ENCODE measurements around the gene CISTR. TPM values are rescaled to one million over a fixed set of nuclear protein-coding genes. Genes with fewer than 3 reads are reported as not detected.

The CISTR gene
- total RNA-seq, 4 donors from 2014 or later: not detected

DNA sequence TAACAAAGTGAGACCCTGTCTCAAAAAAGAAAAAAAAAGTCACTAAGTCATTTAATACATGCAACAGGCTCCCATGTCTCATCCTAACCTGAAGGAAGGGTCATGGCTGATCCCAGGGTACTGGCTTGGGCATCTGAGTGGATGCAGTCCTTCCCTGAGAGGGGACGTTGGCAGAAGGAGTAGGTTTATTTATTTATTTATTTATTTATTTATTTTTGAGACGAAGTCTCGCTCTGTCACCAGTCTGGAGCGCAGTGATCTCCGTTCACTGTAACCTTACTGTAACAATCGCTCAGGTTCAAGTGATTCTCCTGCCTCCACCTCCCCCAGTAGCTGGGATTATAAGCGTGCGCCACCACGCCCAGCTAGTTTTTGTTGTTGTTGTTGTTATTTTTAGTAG is 17.4 kb downstream of the CISTR start:
- TF ChIP-seq, protein P1, sequence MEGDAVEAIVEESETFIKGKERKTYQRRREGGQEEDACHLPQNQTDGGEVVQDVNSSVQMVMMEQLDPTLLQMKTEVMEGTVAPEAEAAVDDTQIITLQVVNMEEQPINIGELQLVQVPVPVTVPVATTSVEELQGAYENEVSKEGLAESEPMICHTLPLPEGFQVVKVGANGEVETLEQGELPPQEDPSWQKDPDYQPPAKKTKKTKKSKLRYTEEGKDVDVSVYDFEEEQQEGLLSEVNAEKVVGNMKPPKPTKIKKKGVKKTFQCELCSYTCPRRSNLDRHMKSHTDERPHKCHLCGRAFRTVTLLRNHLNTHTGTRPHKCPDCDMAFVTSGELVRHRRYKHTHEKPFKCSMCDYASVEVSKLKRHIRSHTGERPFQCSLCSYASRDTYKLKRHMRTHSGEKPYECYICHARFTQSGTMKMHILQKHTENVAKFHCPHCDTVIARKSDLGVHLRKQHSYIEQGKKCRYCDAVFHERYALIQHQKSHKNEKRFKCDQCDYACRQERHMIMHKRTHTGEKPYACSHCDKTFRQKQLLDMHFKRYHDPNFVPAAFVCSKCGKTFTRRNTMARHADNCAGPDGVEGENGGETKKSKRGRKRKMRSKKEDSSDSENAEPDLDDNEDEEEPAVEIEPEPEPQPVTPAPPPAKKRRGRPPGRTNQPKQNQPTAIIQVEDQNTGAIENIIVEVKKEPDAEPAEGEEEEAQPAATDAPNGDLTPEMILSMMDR (IDR thresholded peaks at IDR 0.05; ENCODE audit: low read depth): no peak

- TF ChIP-seq, protein P1 (IDR thresholded peaks at IDR 0.05; ENCODE audit: low read depth): no peak
These were observed 18.0 kb downstream of the CISTR start for GRCh38 chr12:53733807-53734200.

- TF ChIP-seq, protein P1 (IDR thresholded peaks at IDR 0.05; ENCODE audit: low read depth): no peak
These were observed 18.6 kb downstream of the CISTR start for GRCh38 chr12:53733051-53733806.

DNA sequence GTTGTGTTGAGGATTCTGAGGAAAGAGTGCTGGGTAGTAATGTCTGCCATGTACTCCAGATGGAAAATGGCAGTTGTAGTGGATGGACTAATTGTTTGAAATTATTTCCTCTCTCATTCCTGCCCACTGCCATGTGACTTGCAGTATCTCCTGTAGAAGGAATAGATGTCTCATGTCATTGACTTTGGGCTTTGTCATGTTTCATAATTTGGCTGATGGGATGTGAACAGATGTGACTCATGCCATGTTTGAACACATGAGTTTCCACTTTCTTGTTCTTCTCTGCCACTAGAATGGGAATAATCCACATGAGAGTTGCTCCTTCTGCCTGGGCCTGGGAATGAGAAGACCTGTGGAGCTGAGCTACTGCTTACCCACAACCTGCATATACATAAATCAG is 22.1 kb downstream of the CISTR start:
- TF ChIP-seq, protein P1 (IDR thresholded peaks at IDR 0.05; ENCODE audit: low read depth): no peak

GRCh38 chr12:53728206-53728605 is 23.6 kb downstream of the CISTR start:
- TF ChIP-seq, protein P1 (IDR thresholded peaks at IDR 0.05; ENCODE audit: low read depth): no peak

DNA sequence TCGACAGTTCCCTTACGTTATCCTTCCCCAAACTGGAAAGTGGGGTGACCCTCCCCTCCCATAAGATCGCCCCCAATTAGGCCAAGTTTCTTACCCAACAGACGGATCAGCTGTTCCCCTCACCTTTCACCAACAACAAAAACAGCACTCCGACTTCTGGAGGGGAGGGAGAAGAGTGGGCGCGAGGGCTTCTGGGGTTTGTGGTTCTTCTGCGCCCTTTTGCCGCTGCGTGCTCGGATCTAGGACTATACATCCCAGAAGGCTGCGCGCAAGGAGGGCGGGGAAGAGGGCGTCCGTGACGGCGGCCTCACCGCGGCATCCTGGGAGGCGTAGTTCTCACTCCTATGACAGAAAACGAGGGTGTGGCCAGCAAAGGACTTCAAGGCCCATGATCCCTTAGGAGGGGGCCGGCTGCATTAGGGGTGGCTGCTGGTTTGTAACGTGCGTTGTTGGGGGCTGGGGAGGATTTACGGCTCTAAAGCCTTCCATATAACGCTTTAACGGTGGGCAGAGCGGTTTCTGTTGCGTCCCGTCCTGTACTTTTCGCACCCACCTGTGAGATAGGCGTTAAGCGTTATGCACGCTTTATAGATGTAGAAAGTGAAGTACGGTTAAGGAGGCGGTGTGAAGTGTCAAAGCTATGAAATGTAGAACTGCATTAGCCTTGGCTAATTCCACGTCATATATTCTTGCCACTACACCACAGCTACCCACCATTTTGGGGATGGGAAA is 24.3 kb downstream of the CISTR start, which contains the start of gene CALCOCO1:
CALCOCO1 (minus strand) TSS at position 143 of the 732 bp plus-strand sequence. CDS start 2,210 bp downstream, outside the sequence.
- TF ChIP-seq, protein P1 (IDR thresholded peaks at IDR 0.05; ENCODE audit: low read depth): no peak

DNA sequence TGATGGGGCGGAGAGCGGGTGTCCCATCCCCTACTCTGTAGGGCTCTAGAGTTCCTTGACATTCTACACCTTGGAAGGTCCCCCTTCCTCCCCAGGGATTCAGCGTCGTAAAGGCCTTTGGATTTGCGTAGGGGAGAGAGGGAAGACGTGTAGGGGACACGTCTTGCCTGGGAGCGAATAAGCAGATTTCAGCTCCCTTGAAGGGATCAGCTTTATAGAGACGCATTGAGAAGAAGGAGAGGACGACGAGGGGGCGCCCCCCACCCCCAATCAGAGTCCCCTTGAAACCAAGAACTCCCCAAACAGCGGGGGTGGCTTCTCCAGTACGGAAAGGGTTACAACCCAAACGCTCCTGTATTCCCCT is 24.9 kb downstream of the CISTR start:
- TF ChIP-seq, protein P1 (IDR thresholded peaks at IDR 0.05; ENCODE audit: low read depth): no peak

All from subcutaneous adipose tissue (tissue), 4 donors.